ENCODE results near the gene MYO18B.

The MYO18B gene

DNA sequence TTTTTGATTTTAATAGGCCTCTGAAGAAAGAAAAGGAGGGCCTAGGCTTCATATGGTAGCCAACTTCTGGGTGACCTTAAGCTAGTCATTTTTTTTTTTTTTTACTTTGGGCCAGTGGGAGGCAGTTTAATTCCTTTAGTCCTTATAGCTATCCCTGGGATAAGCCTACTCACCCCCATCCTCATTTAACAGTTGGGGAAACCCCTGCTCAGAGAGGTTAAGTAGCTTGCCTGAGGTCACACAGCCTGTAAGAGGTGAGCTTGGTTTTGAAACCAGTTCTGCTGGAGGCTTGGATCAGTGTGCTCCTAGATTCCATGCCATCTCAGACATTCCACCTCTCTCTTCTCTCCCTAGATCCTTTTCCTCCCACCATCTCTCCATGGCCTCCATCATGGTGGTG lies 86.4 kb downstream of the MYO18B start:
- no peak for DNase-seq

DNA sequence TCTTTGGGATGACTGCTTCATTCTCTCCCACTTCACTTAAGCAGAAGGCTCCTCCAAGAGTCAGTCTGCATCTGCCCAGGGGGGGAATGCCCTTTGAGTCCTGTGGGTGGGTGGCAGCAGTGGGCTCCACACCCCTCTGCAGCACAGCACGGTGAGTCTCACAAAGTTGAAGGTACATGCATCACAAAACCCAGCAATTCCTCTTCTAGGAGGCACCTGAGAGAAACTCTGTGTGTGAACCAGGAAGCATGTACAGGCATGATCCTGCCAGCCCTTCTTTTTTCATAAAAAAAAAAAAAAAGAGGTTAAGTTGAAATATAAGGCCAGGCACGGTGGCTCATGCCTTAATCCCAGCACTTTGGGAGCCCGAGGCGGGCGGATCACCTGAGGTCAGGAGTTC lies 87.2 kb downstream of the MYO18B start:
- DNase-seq, result no peak

DNA sequence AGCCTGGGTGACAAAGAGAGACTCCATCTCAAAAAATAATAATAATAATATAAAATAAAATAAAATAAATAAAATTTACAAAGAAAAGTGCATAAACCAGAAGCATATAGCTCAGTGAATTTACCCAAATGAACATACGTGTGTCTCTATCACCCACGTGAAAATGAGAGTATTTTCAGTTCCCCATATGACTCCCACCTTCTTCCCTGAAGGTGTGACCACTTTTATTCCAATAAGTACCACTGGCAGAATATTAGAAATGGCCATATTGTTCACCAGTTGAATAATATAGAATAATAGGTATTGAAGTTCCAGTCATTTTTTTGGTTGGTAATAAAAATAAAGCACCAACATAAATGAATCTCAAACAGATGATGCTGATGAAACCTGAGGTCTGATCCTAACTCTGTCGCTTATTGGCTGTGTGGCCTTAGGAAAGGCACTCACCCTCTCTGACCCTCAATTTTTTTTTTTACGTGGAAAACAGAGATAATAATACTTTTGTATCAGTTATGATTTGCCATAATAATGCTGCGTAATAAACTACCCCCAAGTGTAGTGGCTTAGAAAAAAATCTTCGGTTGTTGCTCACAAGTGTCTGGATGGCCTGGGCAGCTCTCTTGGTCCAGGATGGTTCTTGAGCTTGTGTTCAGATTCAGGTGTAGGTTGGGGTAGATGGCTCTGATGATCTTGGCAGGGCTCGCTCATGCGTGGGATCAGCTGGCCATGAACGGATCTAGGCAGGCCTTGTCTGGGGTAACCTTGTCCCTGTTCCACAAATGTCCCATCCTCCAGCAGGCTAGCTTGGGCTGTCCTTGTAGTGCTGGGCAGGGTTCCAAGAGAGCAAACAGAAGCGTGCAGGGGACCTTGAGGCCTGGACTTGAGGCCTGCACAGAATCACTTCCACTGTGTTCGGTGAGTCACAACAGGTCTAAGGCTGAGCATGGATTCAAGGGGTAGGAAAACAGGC lies 88.1 kb downstream of the MYO18B start:
- DNase-seq, result no peak

DNA sequence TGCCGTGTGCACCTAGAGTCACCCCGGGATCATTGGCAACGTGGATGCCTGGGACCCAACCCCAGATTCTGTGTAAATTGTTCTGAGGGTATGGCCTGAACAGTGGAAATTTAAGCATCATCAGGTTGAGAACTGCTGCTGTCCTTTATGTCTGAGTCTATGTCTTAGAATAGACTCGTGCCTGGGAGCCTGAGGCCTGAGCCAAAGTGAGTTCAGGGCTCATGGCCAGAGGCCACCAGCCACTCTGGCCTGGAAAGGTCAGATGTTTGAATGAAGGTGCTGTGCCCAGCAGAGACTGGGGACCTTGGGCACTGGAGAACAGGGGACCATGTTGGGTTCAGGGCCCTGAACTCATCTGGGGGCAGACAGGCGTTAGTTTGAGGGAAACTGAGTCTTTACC lies 91.1 kb downstream of the MYO18B start:
- DNase-seq, result no peak

DNA sequence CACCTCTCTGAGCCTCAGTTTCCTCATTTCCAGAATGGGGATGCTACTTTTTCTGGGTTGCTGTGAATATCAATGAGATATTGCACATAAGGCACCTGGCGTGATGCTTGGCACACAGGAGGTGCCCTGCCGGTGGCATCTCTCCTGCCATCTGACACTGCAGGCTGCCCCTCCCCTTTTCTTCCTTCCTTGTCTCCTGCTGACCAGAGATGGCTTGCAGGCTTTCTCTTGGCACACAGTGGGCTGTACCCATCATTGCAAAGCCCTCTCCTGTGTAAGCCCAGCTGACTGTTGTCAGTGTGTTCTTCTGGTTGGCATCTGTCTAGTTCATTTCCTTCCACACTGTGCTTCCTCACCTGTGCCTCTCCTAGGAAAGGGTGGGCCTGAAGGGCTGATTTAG lies 91.7 kb downstream of the MYO18B start:
- DNase-seq, result no peak

DNA sequence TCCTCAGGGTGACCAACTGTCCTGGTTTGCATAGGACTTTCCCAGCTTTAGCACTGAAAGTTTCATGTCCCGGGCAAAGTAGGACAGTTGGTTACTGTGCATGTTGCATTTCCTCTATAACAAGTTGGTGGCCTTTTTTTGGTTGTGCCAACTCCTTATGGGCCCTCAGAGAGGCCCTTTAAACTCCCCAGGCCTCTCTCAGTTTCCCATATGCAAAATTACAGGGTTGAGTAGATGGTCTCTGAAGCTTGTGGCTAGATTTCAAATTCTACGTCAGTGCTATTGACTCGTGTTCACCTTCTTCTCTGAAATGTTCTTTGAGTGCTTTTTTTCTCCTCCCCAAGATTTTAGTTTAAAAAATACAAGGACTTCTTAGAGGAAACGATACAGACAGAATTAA lies 92.5 kb downstream of the MYO18B start:
- DNase-seq, result no peak

DNA sequence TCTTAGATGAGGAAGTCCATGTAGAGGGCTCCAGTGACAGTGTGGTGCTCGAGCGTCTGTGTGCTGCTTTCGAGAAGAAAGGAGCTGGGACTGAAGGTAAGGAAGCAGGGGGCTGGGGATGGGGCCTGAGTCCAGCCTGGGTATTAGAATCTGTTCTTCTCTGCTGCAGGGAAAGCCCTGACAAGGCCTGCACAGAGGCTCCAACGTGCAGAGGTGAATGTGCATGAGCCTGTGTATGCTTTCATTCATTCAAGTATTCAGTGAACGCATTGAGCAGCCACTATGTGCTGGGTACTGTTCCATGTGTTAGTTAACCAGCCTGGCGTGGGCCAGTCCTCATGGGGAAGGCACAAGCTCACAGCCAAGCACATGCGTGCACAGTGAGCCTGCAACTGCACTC lies 93.4 kb downstream of the MYO18B start:
- DNase-seq, result no peak

DNA sequence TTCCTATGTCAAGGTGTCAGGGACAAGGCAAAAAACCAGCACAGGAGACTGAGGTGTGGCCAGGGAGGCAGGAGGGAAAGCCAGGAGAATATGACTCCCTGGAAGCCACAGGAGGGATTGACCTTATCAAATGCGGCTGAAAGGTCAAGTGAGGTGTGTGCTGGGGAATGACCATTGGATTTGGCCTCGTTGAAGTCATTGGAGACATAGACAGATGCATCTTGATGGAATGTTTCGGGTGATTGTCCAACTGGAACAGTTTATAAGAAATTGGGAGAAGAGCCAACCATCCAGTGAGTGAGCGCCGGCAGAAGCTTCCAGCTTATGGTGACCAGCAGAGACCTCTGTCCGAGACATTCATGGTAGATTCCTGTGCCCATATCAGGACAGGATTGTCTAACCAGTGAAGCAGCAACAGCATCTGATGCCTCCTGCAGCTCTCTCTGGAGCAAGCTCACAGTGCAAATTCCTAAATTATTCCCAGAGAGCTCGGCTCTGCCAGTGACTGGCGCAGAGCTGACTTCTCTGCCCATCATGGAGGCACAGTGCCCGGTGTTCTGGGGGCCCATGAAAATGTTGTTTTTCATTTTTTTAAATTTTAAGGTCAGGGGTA lies 95.4 kb downstream of the MYO18B start:
- DNase-seq, result no peak

DNA sequence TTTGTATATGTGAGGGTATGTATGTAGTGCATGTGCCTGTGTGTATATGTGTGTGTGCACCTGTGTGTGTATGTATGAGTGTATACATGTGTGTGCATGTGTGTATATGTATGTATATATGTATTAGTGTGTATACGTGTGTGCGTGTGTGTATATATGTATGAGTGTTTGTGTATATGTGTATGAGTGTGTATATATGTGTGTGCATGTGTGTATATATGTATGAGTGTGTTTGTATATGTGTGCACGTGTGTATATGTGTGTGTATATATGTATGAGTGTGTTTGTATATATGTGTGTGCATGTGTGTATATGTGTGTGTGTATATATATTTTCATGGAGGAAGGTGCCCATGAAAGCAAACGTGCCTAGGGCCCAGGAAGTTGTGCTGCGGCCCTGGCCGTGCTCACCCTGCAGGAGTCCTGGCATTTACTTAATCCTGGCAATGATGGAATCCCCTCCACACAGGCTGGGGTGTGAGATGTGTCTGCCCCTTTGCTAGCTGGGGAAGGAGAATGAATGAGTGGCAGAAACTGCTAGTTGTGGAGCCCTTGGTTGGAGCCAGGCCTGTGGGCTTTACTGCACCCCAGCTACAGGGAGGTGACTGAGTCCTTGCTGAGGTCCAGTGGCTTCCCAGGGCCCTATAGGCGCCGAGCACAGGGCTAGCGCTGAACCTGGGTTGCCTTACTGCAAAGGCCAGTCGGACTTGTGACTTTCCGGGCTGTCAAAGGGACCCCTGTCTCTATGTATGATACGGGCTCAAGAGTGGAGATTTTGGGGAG lies 97.2 kb downstream of the MYO18B start:
- no peak for DNase-seq

DNA sequence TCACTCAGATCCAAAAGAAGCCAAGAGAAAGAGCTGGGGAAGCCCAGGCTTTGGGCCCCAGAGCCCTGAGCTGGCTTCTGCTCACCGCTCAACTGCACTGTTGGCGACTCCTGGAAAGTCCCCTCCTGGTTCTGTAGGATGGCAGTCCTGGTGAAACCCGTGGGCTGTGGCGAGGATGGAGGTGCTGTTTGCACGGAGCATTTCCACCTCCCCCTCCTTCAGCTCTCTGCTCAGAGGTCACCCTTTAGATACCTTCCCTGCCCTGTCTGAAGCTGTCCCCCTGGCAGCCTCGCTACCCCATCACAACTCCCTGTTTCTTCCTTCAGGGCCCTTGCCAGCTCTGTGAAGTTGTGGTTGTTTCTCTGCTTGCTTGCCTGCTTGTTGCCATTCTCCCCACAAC lies 97.8 kb downstream of the MYO18B start:
- DNase-seq, result no peak

DNA sequence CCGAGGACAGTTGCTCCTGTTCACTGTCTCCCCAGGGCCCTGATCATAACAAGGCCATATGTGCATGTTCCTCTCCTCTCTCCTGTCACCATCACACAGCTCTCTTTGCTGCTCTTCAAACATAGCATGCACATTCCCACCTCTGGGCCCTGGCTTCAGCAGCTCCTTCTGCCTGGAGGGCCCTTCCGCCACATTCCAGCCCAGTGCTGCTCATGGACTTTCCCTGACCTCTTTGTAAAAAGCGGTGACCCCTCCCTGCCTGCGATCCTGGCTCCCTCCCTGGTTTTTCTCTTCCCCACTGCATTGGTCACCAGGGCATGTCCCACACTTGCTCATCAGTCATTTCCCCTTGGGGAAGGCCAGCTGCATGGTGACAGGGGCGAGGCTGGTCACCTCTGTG lies 98.2 kb downstream of the MYO18B start:
- DNase-seq, result no peak

DNA sequence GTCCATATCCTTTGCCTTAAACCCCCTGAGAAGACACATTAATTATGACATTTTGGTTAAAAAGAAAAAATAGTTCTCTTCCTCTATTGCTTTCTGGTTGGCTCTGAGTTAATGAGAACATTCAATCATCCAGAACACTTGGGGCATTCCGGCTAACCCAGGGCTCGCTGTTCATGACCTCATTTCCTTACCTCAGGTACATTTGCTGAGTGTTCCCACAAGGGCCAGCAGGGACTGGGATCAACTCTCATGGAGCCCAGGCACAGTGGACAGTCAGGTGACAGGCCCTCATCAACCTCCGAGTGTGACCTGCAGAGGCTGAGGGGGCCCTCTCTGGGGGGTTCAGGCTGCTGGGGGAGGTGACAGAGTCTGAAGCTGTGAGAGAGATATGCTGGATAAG lies 98.9 kb downstream of the MYO18B start:
- no peak for DNase-seq

DNA sequence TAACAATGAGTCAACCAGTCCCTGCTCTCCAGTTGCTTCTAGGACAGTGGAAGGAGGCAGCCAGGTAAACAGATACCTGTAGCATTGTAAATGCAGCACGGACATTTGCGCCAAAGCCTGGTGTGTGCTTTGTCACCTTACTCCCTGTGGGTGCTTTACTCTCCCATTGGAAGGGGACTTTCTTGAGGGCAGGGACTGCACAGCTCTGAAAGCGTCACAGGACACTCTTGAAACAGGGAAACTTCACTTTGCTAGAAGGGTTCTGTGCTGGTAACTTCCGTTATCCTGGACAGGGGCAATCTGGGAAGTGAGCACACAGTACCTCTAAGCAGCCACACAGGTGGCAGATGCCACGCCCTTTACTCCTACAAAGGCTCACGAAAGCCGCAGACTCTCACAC lies 99.8 kb downstream of the MYO18B start:
- no peak for DNase-seq

DNA sequence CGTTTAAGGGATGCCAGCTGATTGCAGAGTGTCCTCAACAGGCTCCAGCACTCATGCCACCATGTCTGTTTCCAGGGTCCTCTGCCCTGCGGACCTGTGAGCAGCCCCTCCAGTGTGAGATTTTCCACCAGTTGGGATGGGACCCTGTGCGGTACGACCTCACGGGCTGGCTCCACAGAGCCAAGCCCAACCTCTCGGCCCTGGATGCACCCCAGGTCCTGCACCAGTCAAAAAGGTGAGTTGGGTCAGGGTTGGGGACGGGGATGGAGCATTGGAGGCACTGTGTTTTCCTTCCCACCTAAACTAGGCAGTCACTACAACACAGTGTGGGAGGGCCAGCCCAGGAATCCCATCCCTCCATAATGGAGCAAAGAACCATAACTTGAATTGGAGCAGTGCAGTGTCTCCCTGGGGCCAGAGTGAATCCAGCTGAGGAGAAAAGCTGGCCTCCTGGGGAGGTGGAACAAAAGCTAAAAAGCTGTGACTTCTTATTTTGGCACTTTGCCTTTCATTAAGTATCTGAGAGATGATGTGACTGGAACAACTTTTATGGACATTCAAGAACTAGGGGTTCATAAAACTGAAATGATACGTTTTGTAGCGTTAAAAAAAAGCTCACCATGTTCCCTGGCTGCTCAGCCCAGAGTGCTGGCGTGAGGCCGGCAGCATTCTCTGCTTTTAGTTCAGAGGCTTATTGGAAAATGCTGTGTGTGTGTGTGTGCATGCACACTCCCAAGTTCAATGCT lies 101.8 kb downstream of the MYO18B start:
- no peak for DNase-seq

DNA sequence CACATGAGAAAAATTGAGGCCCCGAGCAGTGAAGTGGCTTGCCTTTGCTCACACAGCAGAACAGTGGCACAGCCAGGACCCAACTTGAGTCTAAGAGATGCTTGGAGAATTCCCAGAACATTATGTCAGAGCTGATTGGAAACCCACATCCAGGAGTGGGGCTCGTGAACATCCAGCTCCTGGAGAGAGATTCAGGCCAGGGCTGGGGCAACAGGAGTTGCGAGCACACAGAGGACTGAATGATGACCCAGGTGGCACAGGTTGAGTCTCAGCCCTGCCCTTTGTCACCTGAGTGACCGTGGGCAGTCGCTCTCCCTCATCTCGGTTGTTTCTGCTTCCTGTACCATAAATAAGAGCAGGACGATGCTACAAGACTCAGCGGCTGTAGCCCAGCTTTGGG lies 102.6 kb downstream of the MYO18B start:
- DNase-seq, result no peak

DNA sequence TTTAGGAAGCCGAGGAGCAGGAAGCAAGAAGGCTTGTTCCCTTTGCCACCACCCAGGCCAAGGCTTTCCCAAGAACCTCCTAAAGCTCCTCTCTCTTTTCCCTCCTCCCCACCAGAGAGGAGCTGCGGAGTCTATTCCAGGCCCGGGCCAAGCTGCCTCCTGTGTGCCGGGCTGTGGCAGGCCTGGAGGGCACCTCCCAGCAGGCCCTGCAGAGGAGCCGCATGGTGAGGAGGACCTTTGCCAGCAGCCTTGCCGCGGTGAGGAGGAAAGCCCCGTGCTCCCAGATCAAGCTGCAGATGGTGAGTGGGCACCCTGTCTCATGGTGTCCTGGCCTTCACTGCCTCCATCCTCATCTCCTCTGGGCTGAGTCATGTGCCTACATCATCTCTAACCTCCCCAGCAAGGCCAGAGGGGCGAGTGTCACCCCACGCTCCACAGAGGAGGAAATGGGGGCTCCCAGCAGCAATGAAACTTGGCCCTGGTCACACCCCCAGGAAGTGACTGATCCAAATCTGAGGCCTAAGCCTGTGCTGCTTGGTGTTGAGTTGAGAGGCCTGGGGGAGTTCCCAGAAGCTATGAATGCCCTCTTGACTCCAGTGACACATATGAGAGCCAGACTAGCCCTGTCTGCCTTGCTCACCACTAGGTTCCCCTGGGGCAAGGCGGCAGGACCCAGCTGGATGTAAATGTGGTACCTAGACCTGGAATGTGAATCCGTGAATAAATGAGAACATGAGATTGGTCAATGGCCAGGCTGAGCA lies 104.2 kb downstream of the MYO18B start:
- DNase-seq, result no peak

DNA sequence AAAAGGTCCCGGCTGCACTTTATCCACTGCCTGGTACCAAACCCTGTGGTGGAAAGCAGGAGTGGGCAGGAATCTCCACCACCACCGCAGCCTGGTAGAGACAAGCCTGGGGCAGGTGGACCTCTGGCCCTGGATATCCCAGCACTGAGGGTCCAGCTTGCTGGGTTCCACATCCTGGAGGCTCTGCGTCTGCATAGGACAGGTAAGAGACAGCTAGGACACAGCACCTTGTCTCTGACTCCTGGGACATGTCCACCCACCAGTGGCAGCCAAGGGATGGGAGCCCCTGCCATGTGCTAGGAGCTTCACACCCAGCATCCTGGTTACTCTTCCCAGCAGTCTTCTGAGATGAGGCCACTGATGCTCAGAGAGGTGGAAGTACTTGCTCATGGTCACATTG lies 105.5 kb downstream of the MYO18B start:
- no peak for DNase-seq

DNA sequence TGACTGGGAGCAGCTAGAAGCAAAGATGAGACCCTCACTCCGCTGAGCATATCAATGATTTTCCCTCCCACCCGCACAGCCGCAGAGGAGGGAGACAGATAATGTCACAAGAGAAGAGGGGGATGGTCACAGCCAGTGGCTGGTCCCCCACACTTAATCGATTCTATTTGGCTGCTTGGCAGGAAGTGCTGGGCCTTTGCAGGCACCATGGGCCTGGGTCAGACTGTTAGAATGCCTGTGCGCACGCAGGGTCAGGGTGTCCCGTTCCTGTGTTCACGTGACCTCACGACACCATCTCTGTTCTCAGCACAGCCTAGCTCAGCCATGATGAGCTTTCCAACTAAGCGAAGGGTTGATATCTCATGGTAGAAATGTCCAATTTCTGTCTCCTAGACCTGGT lies 107.0 kb downstream of the MYO18B start:
- DNase-seq, result no peak

DNA sequence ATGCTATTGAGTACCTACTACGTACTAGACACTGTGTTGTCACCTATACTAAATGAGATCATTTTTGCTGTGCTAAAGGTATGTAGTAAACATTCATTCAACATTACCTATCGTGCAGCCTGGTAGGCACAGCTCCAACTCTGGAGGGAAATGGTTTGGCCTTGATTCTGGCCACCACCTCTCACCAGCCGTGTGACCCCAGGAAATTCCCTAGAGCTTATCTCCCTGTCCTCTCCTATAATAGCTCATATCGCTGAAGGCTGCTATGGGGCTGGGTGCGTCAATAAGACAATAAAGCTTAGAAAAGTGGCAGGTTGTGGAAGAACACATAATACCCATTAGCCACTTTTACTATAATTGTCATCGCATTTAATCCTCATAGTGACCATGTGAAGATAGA lies 107.5 kb downstream of the MYO18B start:
- DNase-seq, result no peak

DNA sequence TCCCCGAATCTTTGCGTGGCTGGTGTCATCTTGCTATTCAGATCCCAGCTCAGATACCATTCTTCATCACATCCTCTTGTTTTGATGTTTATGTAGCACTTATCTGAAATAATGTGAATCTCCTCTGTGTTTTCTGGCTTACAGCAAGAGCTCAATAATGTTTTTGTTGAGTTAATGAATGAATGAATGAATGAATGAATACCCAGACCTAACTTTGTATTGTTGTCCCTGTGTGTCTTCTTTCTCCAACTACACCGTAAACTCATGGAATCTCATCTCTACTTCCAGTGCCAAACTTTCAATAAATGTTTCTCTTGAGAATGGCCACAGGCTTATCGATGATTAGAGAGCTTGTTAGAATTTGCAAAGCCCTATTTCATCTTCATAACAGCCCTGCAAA lies 110.2 kb downstream of the MYO18B start:
- no peak for DNase-seq

DNA sequence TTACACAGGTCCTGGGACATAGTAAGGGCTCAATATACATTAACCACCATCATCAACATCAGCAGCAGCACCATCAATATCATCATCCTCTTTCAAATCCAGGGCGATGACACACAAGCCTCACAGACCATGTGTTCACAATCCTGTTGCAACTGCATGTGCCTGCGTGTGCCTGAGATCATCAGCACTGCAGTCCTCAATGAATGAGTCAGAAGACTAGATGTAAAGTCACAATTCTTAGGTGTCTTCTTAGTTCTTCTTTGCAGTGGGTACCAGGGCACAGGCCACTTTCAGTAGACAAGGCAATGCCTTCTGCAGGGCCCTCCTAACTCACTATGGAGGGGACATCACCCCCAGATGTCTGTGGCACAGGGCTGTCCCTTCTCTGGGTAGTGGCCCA lies 111.1 kb downstream of the MYO18B start:
- no peak for DNase-seq
